GM19455 (cell line): ENCODE data around the gene NKD2.
"Not testable (repeated sequence)": the region's sequence is repeated elsewhere in the genome, so short reads cannot be mapped to it uniquely, and the experiment has no call there.

Experiments
- ATAC-seq: cut with Tn5 transposase; IDR thresholded peaks from one replicate; pipeline ENCODE4 v1.9.1; 2021; ENCODE audit not compliant: unreplicated experiment

NKD2 gene

DNA sequence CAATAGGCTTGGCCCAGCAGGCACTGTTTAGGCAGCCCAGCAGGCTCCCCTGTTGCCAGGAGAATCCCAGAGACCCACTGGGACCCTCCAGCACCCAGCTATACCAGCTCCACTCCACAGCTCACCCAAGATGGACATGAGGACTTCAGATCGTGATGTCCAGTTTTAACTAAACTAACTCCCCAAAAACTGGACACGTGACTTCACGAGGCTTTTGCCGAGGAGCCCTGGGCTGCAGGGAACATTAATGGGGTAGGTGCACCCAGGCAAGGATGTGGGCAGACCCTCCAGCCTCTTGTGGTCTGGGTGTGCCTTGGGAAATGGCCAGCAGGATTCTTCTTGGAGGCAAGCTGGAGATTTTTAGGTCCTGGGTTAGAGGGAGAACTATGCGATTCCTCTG, 8.9 kb upstream of the NKD2 start:
- no peak for ATAC-seq

DNA sequence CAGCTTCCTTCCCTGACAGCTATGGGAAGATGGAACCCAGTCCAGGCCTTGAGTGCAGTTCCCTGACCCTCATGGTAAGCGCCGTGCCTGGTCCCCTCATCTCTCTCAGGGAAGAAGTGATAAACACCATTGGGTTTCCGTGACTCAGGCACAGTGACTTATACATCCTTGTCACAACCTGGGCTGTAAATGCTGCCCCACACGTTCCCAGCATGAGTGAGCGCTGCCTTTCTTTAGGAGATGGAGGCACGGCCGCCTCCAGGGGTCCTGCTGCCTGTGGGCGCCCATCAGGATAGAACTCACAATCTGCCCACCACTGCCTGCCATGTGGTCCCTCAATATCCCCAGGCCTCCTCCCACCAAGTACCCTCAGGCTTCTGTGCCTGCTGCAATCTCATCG, 8.3 kb upstream of the NKD2 start:
- no peak for ATAC-seq

- not testable (repeated sequence) for ATAC-seq
Measured at GRCh38 chr5:1000831-1001230, 7.8 kb upstream of the NKD2 start.

GRCh38 chr5:1001406-1002270, 7.0 kb upstream of the NKD2 start:
- no peak for ATAC-seq

DNA sequence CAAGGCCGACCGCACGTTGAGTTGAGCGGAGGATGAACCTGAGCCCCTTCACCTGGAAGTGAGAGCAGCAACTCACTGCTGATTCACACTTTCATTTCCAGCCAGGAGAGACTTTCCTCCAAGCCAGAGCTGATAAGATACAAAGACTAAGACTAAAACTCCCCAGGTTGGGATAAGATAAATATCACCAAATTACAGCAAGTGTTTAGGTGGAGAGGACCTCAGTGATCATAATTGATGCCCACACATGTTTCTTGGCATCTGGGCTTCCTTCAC, 6.4 kb upstream of the NKD2 start:
- ATAC-seq: no peak

GRCh38 chr5:1002836-1003235, 5.8 kb upstream of the NKD2 start:
- ATAC-seq: no peak

- ATAC-seq: no peak
Measured at GRCh38 chr5:1003296-1003937, 5.2 kb upstream of the NKD2 start.

DNA sequence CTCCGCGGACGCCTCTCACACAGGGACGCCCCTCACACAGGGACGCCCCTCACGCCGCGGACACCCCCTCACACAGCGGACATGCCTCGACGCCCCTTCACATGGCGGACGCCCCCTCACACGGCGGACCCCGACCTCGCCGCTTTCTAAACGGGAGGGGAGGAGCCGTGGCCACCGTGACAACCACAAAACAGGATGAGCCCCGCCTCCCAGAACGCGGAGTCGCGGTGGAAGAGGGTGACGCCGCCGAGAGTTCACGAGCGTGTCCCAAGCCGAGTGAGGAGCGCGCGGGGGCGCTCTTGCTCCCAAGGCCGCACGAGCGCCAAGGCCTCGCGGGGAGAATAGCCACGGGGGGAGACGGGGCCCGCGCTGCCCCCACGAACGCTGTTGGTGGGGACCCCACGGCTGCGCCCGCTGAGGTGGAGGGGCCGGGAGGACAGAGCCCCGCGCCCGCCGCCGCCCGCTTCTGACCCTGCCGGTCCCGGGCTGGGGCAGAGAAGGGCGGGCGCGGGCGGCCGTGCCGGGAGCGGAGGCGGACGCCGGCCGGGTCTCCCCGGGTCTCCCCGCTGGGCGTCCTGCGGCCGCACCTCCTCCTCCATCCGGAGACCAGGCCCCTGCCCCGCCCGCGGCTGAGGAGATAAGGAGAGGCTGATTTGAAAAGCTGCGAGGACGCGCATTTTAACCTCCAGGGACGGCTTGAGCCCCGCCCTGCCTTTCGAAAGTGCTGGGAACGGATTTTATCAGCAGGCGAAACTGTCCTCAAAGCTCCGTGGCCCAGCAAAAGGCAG, 3.9 kb upstream of the NKD2 start:
- no peak for ATAC-seq

DNA sequence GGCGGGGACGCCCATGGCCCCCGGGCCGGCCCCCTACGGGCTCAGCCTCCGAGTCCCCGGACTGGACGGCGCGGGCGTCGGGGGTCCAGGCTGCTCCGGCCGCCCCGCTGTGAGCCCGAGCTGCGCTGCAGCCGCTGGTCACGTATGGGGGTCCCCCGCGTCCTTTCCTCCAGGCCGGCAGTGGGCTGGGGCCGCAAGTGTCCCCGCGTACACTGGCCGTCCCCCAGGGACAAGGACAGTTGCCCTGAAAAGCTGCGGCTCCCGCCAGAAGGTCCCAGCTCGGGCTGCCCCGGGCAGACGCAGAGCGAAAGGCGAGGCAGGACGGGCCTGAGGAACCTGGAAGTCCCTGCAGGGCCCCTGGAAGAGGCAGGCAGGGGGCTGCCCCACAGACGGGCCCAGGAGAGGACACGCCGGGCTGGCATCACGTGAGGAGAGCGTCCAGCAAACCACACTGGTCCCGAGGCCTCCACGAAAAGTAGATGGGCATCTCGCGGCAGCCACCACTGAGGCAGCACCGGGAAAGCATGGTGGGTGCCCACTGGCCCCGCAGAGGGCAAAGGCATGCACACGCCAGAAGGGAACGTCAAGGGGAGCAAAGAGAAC, 3.3 kb upstream of the NKD2 start:
- ATAC-seq: no peak

- no peak for ATAC-seq
Measured at GRCh38 chr5:1005904-1006655, 2.5 kb upstream of the NKD2 start.

DNA sequence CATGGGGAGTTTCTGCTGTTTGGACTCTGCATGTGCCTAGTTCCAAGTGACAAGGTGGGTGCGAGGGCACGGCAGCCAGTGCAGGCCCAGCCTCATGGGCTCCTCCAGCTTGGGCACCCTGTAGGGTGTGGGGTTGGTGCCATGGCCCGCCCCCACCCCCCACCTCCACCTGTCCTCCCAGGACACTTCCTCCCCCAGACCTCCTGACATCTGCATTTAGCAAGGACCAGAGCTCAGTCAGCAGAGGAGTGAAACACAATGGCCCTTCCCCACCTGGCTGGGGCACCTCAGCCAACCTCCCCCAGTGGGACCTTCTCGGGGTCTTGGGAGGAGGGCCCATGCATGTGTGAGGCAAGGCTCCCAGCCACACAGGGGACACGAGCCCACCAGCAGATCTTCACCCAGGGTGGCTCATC, 1.9 kb upstream of the NKD2 start:
- ATAC-seq: no peak

- no peak for ATAC-seq
Measured at GRCh38 chr5:1007221-1007680, 1.4 kb upstream of the NKD2 start.

GRCh38 chr5:1007681-1008450, 736 bp upstream of the NKD2 start:
- ATAC-seq: no peak

GRCh38 chr5:1009359-1010180, 968 bp downstream of the NKD2 start:
- no peak for ATAC-seq

GRCh38 chr5:1010181-1010510, 1.5 kb downstream of the NKD2 start:
- ATAC-seq: no peak

DNA sequence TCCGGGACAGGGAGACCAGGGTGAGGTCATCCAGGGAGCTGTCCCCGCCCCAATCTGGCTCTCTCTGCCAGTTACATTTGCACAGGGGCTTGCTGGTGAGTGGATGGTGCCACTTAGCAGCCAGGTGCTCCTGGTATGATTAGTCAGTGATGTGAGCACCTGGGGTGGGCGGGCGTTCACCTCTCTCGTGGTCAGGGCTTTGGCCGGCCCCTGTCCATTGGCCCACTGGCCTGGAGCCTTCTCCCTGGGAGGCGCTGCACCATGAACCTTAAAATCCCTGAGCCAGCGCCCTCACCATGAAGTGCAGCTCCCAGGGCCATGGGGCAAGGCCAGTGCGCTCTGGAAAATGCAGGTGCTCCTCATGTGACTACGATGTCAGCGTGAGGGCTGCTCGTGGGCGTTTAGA, 2.0 kb downstream of the NKD2 start:
- no peak for ATAC-seq

DNA sequence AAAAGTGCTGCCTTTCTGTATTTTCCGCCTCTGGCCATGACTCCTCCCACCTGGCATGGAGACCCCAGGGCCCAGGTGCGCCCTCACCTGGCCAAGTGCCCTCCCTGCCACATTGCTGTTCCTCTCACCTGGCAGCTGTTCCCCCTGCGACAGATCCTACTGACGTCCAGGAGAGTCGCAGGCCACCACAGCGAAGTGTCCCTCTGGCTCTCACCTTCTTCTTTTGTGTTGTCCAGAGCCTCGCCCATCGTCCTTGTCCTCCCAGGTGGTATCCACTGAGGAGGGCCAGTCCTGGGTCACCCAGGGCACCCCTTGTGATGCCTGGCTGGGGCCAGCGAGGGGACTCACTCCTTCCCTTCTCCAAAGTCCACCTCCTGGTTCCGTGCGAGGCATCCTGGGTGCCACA, 2.6 kb downstream of the NKD2 start:
- no peak for ATAC-seq

DNA sequence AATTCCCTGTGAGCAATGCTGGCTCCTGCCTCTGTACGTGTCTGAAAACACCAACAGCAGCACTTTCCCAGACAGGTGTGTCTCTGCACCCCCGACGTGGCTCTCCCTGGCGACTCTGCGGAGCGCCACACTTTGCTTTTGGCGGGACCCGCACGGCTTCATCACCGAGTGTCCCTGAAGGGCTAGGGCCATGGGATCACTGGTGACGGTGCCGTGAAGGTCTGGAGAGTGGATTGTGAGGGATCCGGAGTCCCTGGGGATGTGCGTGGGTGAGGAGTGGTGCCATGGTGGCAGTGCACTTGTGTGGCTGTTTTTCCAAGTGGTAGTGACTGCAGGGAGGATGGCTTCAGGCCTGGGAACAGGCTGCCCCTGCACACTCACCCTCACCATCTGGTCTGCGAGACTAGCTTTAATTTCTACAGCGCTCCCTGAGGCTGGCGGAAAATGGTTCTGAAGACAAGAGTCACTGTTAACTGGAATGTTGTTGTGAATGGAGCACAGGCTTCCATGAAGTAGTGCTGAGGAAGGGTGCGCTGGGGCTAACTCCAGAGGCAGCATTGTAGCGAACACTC, 3.2 kb downstream of the NKD2 start:
- no peak for ATAC-seq

DNA sequence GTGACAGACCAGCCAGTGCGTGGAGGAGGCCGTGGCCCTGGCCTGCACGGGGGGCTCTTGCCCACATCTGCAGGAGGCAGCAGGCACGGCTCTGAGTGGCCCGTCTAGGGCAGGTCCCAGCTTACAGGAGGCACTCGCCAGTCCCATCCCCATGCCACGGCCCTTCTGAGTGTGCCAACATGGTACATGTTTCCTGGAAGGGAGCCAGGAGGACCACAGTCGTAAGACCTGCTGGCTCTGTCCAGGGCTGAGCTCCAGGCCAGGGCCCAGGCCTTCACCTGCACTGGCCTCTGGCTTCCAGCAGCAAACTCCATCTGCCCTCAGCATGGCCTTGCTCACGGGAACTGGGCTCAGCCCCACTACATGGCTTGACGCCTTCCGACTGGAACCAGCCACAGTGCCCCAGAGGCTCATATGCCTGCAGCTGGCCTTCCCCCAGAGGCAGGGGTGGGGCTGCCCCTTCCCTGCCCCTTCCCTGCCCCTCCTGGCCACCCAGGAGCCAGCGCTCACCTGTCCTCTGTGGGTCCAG, 3.8 kb downstream of the NKD2 start:
- no peak for ATAC-seq
